GM12878 (cell line): Measurements from ENCODE around the gene ADGRD1.

ENCODE experiments used
- TCF3 ChIP-seq: IDR thresholded peaks from 2 replicates; pipeline ENCODE4 v1.6.1; 2012; ENCODE audit warnings: low read depth, mild to moderate bottlenecking, low read length, borderline replicate concordance; ENCODE audit not compliant: insufficient read depth
- ZNF24 ChIP-seq: fragments of 450-650 bp; IDR thresholded peaks from 2 replicates; pipeline ENCODE4 v1.6.1; 2017; ENCODE audit warnings: antibody characterized with exemption, mild to moderate bottlenecking

- TF ChIP-seq TCF3: no peak
- TF ChIP-seq ZNF24: no peak
Measured at GRCh38 chr12:131042834-131043245, 89.1 kb downstream of the ADGRD1 start.
